Osteocyte (in vitro differentiated cells): ENCODE data around the gene SLC8A1. TPM values are rescaled to one million over a fixed set of nuclear protein-coding genes. Genes with fewer than 3 reads are reported as not detected.

Experiments
- DNase-seq: peaks from one replicate; pipeline ENCODE4 v3.0.0; 2021; ENCODE audit warnings: mixed read lengths; ENCODE audit not compliant: unreplicated experiment; ENCODE audit errors: extremely low spot score
- H3K27ac Mint-ChIP-seq: one replicate; pipeline ENCODE4 v1.8.0; 2021; ENCODE audit warnings: mild to moderate bottlenecking, mixed read lengths; ENCODE audit not compliant: unreplicated experiment
- H3K27me3 Mint-ChIP-seq: one replicate; pipeline ENCODE4 v1.8.0; 2021; ENCODE audit warnings: mixed read lengths; ENCODE audit not compliant: unreplicated experiment
- H3K36me3 Mint-ChIP-seq: one replicate; pipeline ENCODE4 v1.8.0; 2021; ENCODE audit warnings: mixed read lengths; ENCODE audit not compliant: unreplicated experiment
- H3K4me1 Mint-ChIP-seq: one replicate; pipeline ENCODE4 v1.8.0; 2021; ENCODE audit warnings: mixed read lengths; ENCODE audit not compliant: unreplicated experiment
- H3K4me3 Mint-ChIP-seq: one replicate; pipeline ENCODE4 v1.8.0; 2021; ENCODE audit warnings: mild to moderate bottlenecking, moderate library complexity, mixed read lengths; ENCODE audit not compliant: unreplicated experiment
- H3K9me3 Mint-ChIP-seq: one replicate; pipeline ENCODE4 v1.8.0; 2021; ENCODE audit warnings: mixed read lengths; ENCODE audit not compliant: unreplicated experiment
- CTCF ChIP-seq: fragments of 200-600 bp; sonication (generic); IDR thresholded peaks from 2 replicates; pipeline ENCODE4 v1.5.0; 2021; ENCODE audit warnings: antibody characterized with exemption, mild to moderate bottlenecking, moderate library complexity
- total RNA-seq: library from RNA; stranded (reverse); gene quantifications from 2 replicates; pipeline ENCODE4 v1.2.1, GENCODE V29; 2021

The SLC8A1 gene
- total RNA-seq, 1 donor from 2014 or later = 17.3 TPM

DNA sequence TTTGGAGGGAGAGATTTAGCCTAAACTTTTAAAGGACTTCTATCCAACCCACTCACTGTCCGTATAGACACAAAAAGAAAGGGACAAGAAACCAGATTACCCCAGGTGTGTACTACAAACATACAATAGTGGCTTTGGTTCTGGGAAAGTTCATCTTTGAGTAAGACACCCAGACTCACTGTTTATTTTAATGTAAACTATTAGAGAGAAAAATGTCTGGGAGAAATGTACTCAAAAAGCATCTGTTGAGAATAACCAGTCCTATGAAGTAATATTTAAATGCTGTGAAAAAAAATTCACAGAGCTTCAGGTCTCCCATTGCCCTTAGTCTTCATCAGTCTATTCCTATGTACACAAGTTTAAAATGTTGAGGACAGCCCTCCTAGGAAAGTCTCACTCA lies 107.5 kb downstream of the SLC8A1 start:
- Mint-ChIP-seq H3K36me3 (no peaks in the 10 kb centered on the region), H3K4me3 (no peak overlapping the region), H3K27ac (no peak overlapping the region), H3K27me3 (no peaks in the 10 kb centered on the region), H3K9me3 (no peaks in the 10 kb centered on the region), H3K4me1 (peaks cover 42% of the 10 kb centered on the region)
- no peak for TF ChIP-seq CTCF
- no peak for DNase-seq

GRCh38 chr2:40343902-40344301 lies 108.0 kb downstream of the SLC8A1 start:
- H3K9me3 Mint-ChIP-seq = no peaks in the 10 kb centered on the region
- H3K36me3 Mint-ChIP-seq = no peaks in the 10 kb centered on the region
- no peak overlapping the region for H3K27ac Mint-ChIP-seq
- no peak for DNase-seq
- no peaks in the 10 kb centered on the region for H3K27me3 Mint-ChIP-seq
- peaks cover 38% of the 10 kb centered on the region for H3K4me1 Mint-ChIP-seq
- no peak for TF ChIP-seq CTCF
- no peak overlapping the region for H3K4me3 Mint-ChIP-seq

- DNase-seq = no peak
- Mint-ChIP-seq H3K36me3 (no peaks in the 10 kb centered on the region), H3K9me3 (no peaks in the 10 kb centered on the region), H3K4me1 (peaks cover 22% of the 10 kb centered on the region), H3K27ac (no peak overlapping the region), H3K4me3 (no peak overlapping the region), H3K27me3 (no peaks in the 10 kb centered on the region)
- no peak for TF ChIP-seq CTCF
Observed at GRCh38 chr2:40341198-40341597, 110.7 kb downstream of the SLC8A1 start.

- Mint-ChIP-seq H3K27ac (no peak overlapping the region), H3K27me3 (no peaks in the 10 kb centered on the region), H3K4me3 (no peak overlapping the region), H3K36me3 (no peaks in the 10 kb centered on the region), H3K9me3 (no peaks in the 10 kb centered on the region), H3K4me1 (peaks cover 5% of the 10 kb centered on the region)
- DNase-seq = no peak
- TF ChIP-seq CTCF = no peak
Observed at GRCh38 chr2:40339026-40339425, 112.9 kb downstream of the SLC8A1 start.

DNA sequence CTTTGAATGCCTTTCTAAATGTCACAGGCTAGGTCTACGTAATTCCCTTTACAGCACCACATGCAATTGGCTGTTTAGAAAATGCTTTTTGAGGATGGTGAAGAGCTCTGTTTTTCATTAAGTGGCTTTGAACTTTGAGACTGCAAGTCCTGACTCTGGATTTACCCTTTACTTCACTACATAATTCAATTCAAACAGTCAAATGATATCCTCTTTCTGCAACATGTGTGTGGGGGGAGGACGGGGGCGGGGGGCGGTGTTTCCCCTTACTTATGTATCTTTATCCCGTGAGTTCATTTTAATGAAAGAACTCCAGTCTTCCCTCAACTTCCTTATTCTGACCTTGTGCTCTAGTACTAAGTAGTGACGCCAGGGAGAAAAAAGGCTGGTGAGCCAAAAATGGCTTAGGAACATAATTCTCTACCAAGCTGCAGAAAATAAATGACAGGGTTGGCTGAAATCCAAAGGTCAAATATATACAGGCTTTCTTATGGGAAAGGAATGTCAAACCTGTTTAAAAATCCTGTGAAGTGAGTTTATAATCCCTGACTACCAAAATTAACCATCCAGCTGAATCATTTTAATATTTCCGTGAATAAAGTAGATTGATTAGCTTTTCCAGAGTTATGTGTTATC lies 119.6 kb downstream of the SLC8A1 start:
- no peak for TF ChIP-seq CTCF
- Mint-ChIP-seq H3K27ac (peak overlapping the region; percentile 23), H3K9me3 (no peaks in the 10 kb centered on the region), H3K4me1 (peaks cover 14% of the 10 kb centered on the region), H3K27me3 (no peaks in the 10 kb centered on the region), H3K36me3 (no peaks in the 10 kb centered on the region), H3K4me3 (no peak overlapping the region)
- no peak for DNase-seq
